DND-41 (cell line): ENCODE data around the gene ZFAND2B.

Experiments used
- ATAC-seq: fragments of 200-7000 bp; cut with Tn5 transposase; 3 replicates; pipeline ENCODE4 v1.9.1; 2021; ENCODE audit warnings: low read depth; ENCODE audit not compliant: insufficient read depth
- DNase-seq: peaks from one replicate; pipeline ENCODE4 v3.0.0-alpha.2; 2020
- H2AFZ ChIP-seq: 2 replicates; pipeline ENCODE4 v1.6.0; 2012; ENCODE audit warnings: low read depth, low read length
- H3K27ac ChIP-seq: 2 replicates; pipeline ENCODE4 v1.5.1; 2012; ENCODE audit warnings: low read length, inconsistent platforms
- H3K27me3 ChIP-seq: fragments of 200-600 bp; sonication (generic); 2 replicates; pipeline ENCODE4 v1.6.0; 2012; ENCODE audit warnings: low read length, mild to moderate bottlenecking, inconsistent platforms; ENCODE audit not compliant: insufficient read depth, poor library complexity
- H3K36me3 ChIP-seq: 2 replicates; pipeline ENCODE4 v1.5.1; 2012; ENCODE audit warnings: low read length, inconsistent platforms; ENCODE audit not compliant: insufficient read depth
- H3K4me1 ChIP-seq: 2 replicates; pipeline ENCODE4 v1.5.1; 2012; ENCODE audit warnings: mild to moderate bottlenecking, low read length; ENCODE audit not compliant: insufficient read depth
- H3K4me2 ChIP-seq: 2 replicates; pipeline ENCODE4 v1.6.0; 2012; ENCODE audit warnings: mild to moderate bottlenecking, moderate library complexity, low read length, inconsistent platforms; ENCODE audit not compliant: insufficient read depth
- H3K4me3 ChIP-seq, 2 experiments: fragments of 200-600 bp in 1 of 2; shearing (Covaris generic) in 1 of 2; 2 replicates each; pipeline ENCODE4 v1.5.1; 2012 to 2016; ENCODE audit warnings: inconsistent platforms in 2 of 2, low read length in 2 of 2, mild to moderate bottlenecking in 2 of 2, low read depth in 1 of 2, moderate library complexity in 1 of 2
- H3K79me2 ChIP-seq: 2 replicates; pipeline ENCODE4 v1.6.0; 2012; ENCODE audit warnings: low read length, inconsistent platforms; ENCODE audit not compliant: insufficient read depth
- H3K9ac ChIP-seq: 2 replicates; pipeline ENCODE4 v1.6.0; 2012; ENCODE audit warnings: low read depth, mild to moderate bottlenecking, inconsistent platforms, low read length, moderate library complexity
- H3K9me3 ChIP-seq: 2 replicates; pipeline ENCODE4 v1.5.1; 2012; ENCODE audit warnings: low read length, moderate library complexity, mild to moderate bottlenecking, inconsistent platforms; ENCODE audit not compliant: insufficient read depth, severe bottlenecking
- H4K20me1 ChIP-seq: 2 replicates; pipeline ENCODE4 v1.6.0; 2012; ENCODE audit warnings: low read length; ENCODE audit not compliant: insufficient read depth
- EZH2 ChIP-seq: IDR thresholded peaks from 3 replicates; pipeline ENCODE4 v1.6.1; 2012; ENCODE audit warnings: borderline replicate concordance, low read depth, mild to moderate bottlenecking, moderate library complexity, low read length, inconsistent platforms; ENCODE audit not compliant: severe bottlenecking
- TF ChIP-seq, protein P1 (sequence below): IDR thresholded peaks from 2 replicates; pipeline ENCODE4 v1.5.1; 2012; ENCODE audit warnings: borderline replicate concordance, low read length, moderate library complexity, mild to moderate bottlenecking; ENCODE audit not compliant: poor library complexity, severe bottlenecking; ENCODE audit errors: extremely low read depth

Gene ZFAND2B

DNA sequence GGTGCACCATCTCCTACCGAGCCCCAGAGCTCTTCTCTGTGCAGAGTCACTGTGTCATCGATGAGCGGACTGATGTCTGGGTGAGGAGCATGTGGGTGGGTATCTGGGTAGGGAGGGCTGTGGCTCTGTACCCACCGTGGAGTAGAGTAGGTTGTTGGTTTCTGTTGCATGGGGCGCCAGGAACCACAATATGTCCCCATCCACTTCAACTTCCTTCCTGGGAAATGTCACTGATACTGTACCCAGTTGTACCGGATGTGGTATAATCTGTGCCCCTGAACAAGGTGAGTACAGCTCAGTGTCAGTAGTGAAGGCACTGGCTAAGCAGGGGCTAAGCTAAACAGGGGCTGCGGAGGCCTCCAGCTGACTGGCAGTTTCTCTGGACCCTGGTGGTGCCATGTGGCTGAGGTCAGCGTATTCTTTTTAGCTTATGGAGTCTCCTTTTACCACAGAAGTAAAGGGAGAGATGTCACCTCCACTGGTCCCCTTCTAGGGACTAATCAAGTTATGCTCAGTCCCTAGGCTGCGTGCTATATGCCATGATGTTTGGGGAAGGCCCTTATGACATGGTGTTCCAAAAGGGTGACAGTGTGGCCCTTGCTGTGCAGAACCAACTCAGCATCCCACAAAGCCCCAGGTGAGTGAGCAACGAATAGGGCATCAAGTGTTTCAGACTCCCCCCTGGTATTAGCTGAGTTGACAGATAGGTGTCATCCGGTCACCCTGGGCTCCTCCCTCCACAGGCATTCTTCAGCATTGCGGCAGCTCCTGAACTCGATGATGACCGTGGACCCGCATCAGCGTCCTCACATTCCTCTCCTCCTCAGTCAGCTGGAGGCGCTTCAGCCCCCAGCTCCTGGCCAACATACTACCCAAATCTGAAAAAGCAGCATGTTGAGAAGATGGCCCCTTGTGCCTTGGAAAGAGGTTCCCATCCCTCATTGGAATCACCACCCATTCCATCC, 41.4 kb downstream of the ZFAND2B start:
- H3K4me3 ChIP-seq: peak overlapping the region in 1 of 2 experiments; percentile 87; a peak in 2 of 4 replicates

DNA sequence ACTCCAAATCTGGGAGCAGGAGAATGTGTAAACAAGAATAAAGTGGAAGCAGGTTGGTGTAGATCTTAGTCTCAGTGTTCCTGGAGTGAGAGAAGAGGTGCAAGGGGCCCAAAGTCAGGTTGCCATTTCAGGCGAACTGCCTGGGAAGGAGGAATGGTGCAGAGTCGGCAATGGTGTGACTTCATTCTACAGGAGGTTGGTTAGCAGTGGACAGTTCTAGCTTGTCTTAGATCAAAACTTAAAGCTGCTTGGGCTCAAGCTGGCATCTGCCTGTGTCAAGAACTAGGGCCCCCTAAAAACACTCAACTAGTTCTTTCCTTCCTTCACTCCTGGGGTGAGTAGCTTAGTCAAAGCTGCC, 42.2 kb downstream of the ZFAND2B start:
- no peak overlapping the region for H3K27ac ChIP-seq
- no peak overlapping the region for H2AFZ ChIP-seq
- no peak overlapping the region for H3K4me2 ChIP-seq
- no peak for ATAC-seq
- H3K4me3 ChIP-seq: no peak overlapping the region
- no peaks in the 10 kb centered on the region for H3K9me3 ChIP-seq
- H3K27me3 ChIP-seq: peaks cover 23% of the 10 kb centered on the region
- peaks cover 47% of the 10 kb centered on the region for H4K20me1 ChIP-seq
- H3K79me2 ChIP-seq: peaks cover 14% of the 10 kb centered on the region
- peaks cover 69% of the 10 kb centered on the region for H3K4me1 ChIP-seq
- no peak overlapping the region for H3K9ac ChIP-seq
- no peak for TF ChIP-seq EZH2
- TF ChIP-seq, protein P1, sequence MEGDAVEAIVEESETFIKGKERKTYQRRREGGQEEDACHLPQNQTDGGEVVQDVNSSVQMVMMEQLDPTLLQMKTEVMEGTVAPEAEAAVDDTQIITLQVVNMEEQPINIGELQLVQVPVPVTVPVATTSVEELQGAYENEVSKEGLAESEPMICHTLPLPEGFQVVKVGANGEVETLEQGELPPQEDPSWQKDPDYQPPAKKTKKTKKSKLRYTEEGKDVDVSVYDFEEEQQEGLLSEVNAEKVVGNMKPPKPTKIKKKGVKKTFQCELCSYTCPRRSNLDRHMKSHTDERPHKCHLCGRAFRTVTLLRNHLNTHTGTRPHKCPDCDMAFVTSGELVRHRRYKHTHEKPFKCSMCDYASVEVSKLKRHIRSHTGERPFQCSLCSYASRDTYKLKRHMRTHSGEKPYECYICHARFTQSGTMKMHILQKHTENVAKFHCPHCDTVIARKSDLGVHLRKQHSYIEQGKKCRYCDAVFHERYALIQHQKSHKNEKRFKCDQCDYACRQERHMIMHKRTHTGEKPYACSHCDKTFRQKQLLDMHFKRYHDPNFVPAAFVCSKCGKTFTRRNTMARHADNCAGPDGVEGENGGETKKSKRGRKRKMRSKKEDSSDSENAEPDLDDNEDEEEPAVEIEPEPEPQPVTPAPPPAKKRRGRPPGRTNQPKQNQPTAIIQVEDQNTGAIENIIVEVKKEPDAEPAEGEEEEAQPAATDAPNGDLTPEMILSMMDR: no peak
- DNase-seq: no peak
- peaks cover 6% of the 10 kb centered on the region for H3K36me3 ChIP-seq

More for the DNA sequence above, 41.4 kb downstream of the ZFAND2B start:
- no peaks in the 10 kb centered on the region for H3K9me3 ChIP-seq
- H3K4me2 ChIP-seq: peak overlapping the region; percentile 84
- H3K27me3 ChIP-seq: peaks cover 15% of the 10 kb centered on the region
- peak overlapping the region; percentile 77 for H3K27ac ChIP-seq
- peak overlapping the region; percentile 90 for H3K9ac ChIP-seq
- DNase-seq (peak; percentile 87), ATAC-seq (peak; percentile 88)
- TF ChIP-seq, protein P1: no peak
- TF ChIP-seq EZH2: no peak
- no peak overlapping the region; the same call in 1 of the 2 replicates for H2AFZ ChIP-seq
- H3K79me2 ChIP-seq: peaks cover 14% of the 10 kb centered on the region
- peaks cover 60% of the 10 kb centered on the region for H3K4me1 ChIP-seq
- H4K20me1 ChIP-seq: peaks cover 41% of the 10 kb centered on the region
- H3K36me3 ChIP-seq: peaks cover 6% of the 10 kb centered on the region

DNA sequence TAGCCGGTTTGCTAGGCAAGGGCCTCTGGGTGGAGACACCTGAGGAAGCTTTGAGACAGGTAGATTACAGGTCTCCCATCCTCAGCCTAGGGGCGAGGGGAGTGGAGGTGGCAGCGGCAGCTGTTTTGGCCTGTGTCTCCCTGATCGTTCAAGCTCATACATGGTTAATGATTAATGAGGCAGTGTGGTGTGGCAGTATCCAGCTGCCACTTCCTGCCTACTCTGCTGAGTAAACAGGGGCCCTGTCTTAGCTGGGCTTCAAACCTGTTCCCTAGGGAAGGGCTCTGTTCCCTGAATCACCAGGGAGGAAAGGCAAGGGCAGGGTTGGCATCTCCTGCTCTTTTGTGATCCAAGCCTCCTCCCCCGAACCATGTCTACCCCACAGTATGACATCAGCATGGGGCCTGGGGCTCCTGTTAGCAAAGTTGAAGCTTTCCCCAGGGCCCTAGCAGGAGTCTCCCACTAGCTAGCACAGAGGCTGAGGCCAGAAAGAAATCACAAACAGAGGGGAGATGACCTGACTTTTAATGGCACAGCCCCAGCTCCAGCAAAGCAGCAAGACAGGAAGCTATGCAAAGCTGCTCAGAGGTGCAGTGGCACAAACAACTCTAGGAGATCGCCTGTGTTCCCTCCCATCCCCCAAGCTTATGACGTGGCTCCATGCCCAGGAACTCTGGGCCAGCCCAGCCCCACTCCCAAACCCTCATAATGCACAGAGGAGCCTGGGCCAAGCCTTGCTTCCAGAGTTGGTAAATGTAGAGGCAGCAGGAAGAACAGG, 42.8 kb downstream of the ZFAND2B start:
- Histone ChIP-seq H3K4me3 (no peak overlapping the region), H3K36me3 (peaks cover 6% of the 10 kb centered on the region), H3K79me2 (peaks cover 14% of the 10 kb centered on the region), H3K27ac (0 out of 2 replicates have a peak overlapping the region, but pooled peaks have one; percentile 10), H2AFZ (no peak overlapping the region), H3K9me3 (no peaks in the 10 kb centered on the region), H4K20me1 (peaks cover 50% of the 10 kb centered on the region), H3K4me1 (peaks cover 70% of the 10 kb centered on the region), H3K27me3 (peaks cover 29% of the 10 kb centered on the region), H3K4me2 (no peak overlapping the region), H3K9ac (no peak overlapping the region)
- ATAC-seq (no peak), DNase-seq (peak; percentile 41)
- TF ChIP-seq EZH2: no peak
